Mammary epithelial cell (primary cell): ENCODE measurements around the gene ZC3H7B.

Experiments
- EZH2 ChIP-seq: IDR thresholded peaks from 2 replicates; pipeline ENCODE4 v1.6.1; 2012; ENCODE audit warnings: low read length, inconsistent platforms, borderline replicate concordance
- TF ChIP-seq, protein P1 (sequence below), 2 donors: IDR thresholded peaks in 1 of 2; conservative IDR thresholded peaks in 1 of 2; 2 replicates each; pipeline ENCODE4 v1.5.1; 2011 to 2012; ENCODE audit warnings: inconsistent platforms in 2 of 2, low read length in 2 of 2, mild to moderate bottlenecking in 2 of 2, control low read depth in 1 of 2, low read depth in 1 of 2; ENCODE audit not compliant: insufficient read depth in 1 of 2; ENCODE audit errors: extremely low read depth in 1 of 2

- TF ChIP-seq EZH2, result no peak
- TF ChIP-seq, protein P1, sequence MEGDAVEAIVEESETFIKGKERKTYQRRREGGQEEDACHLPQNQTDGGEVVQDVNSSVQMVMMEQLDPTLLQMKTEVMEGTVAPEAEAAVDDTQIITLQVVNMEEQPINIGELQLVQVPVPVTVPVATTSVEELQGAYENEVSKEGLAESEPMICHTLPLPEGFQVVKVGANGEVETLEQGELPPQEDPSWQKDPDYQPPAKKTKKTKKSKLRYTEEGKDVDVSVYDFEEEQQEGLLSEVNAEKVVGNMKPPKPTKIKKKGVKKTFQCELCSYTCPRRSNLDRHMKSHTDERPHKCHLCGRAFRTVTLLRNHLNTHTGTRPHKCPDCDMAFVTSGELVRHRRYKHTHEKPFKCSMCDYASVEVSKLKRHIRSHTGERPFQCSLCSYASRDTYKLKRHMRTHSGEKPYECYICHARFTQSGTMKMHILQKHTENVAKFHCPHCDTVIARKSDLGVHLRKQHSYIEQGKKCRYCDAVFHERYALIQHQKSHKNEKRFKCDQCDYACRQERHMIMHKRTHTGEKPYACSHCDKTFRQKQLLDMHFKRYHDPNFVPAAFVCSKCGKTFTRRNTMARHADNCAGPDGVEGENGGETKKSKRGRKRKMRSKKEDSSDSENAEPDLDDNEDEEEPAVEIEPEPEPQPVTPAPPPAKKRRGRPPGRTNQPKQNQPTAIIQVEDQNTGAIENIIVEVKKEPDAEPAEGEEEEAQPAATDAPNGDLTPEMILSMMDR (conservative IDR thresholded peaks at IDR 0.05 in 1 of 2, IDR thresholded peaks at IDR 0.05 in 1 of 2; ENCODE audit: extremely low read depth in 1 of 2, insufficient read depth in 1 of 2, low read depth in 1 of 2, low read length in 2 of 2), result no peak
Measured at GRCh38 chr22:41315586-41315985, 14.3 kb downstream of the ZC3H7B start.
